Breast epithelium (tissue), 4 donors: ENCODE data around the gene GATAD2A. TPM values are rescaled to one million over a fixed set of nuclear protein-coding genes. Genes with fewer than 3 reads are reported as not detected.
A peak's percentile ranks its signal among the peaks of the same experiment; 100 is the strongest.

Source experiments
- DNase-seq, 2 donors: peaks; one replicate each; pipeline ENCODE4 v3.0.0-alpha.2; 2019; ENCODE audit warnings: low spot score in 2 of 2
- H3K27ac ChIP-seq, 2 donors: fragments of 200-600 bp; sonication (generic) in 1 of 2; one replicate each; pipeline ENCODE4 v1.5.1; 2016 to 2019; ENCODE audit warnings: mild to moderate bottlenecking in 1 of 2
- H3K27me3 ChIP-seq, 2 donors: fragments of 200-600 bp; sonication (generic) in 1 of 2; one replicate each; pipeline versions ENCODE4 v1.5.1 to v1.6.0; 2017 to 2019; ENCODE audit warnings: control low read depth in 1 of 2, mild to moderate bottlenecking in 1 of 2
- H3K36me3 ChIP-seq: fragments of 200-600 bp; one replicate; pipeline ENCODE4 v1.5.1; 2019
- H3K4me1 ChIP-seq, 2 donors: fragments of 200-600 bp; sonication (generic); one replicate each; pipeline ENCODE4 v1.5.1; 2016 to 2019; ENCODE audit warnings: control low read depth in 1 of 2
- H3K4me3 ChIP-seq, 3 donors: fragments of 200-600 bp; sonication (generic); 1 replicate in 2 of 3; 2 replicates in 1 of 3; pipeline ENCODE4 v1.5.1; 2016 to 2019; ENCODE audit warnings: mild to moderate bottlenecking in 3 of 3, moderate library complexity in 2 of 3
- H3K9me3 ChIP-seq, 2 donors: fragments of 200-600 bp; sonication (generic) in 1 of 2; one replicate each; pipeline ENCODE4 v1.5.1; 2016 to 2019; ENCODE audit warnings: control low read depth in 1 of 2
- CTCF ChIP-seq, 3 donors: fragments of 450-650 bp; IDR thresholded peaks; one replicate each; pipeline ENCODE4 v1.5.1; 2016 to 2017; ENCODE audit warnings: antibody characterized with exemption in 3 of 3, mild to moderate bottlenecking in 3 of 3, moderate library complexity in 3 of 3
- POLR2A ChIP-seq: fragments of 450-650 bp; IDR thresholded peaks from one replicate; pipeline ENCODE4 v1.6.1; 2016; ENCODE audit warnings: antibody characterized with exemption, mild to moderate bottlenecking, moderate library complexity
- POLR2AphosphoS5 ChIP-seq, 3 donors: sonication (generic); formaldehyde crosslinking; IDR thresholded peaks; one replicate each; pipeline ENCODE4 v1.6.1; 2017; ENCODE audit warnings: antibody characterized with exemption in 3 of 3
- intact Hi-C: fragments of 100-400 bp; cut with DNase I; formaldehyde crosslinking; loops from one replicate; pipeline ENCODE4 v1.15.1; 2023; ENCODE audit warnings: low total_unique reads
- total RNA-seq, 3 donors: library from RNA; depleted of rRNA; stranded (reverse); fragments of >200 nt; gene quantifications; one replicate each; pipeline ENCODE4 v1.1.0, GENCODE V29; 2016

The GATAD2A gene
- total RNA-seq, 3 donors from 2014 or later = 29.1 to 38.7 (median 33.6) TPM

GRCh38 chr19:19487077-19487949 lies 81.8 kb downstream of the GATAD2A start:
- TF ChIP-seq CTCF (IDR thresholded peaks at IDR 0.05) = no peak
- TF ChIP-seq POLR2A = no peak
- no peak for TF ChIP-seq POLR2AphosphoS5 (IDR thresholded peaks at IDR 0.05)
- H3K4me1 ChIP-seq = peaks cover 9 to 12% of the 10 kb centered on the region in 2 donors
- intact Hi-C loops = no loop called here
- no peak for DNase-seq
- no peaks in the 10 kb centered on the region for H3K9me3 ChIP-seq
- H3K27me3 ChIP-seq = no peaks in the 10 kb centered on the region
- no peak overlapping the region for H3K4me3 ChIP-seq
- peak overlapping the region in 1 of 2 donors; percentile 8 for H3K27ac ChIP-seq
- no peaks in the 10 kb centered on the region for H3K36me3 ChIP-seq

GRCh38 chr19:19487950-19488874 lies 82.7 kb downstream of the GATAD2A start:
- Histone ChIP-seq H3K27ac (peak overlapping the region; percentile 77 to 87), H3K27me3 (no peaks in the 10 kb centered on the region), H3K4me3 (peak overlapping the region in 1 of 3 donors; percentile 39), H3K9me3 (no peaks in the 10 kb centered on the region), H3K36me3 (no peaks in the 10 kb centered on the region), H3K4me1 (peaks cover 9 to 12% of the 10 kb centered on the region in 2 donors)
- intact Hi-C loops = no loop called here
- TF ChIP-seq CTCF (IDR thresholded peaks at IDR 0.05) = no peak
- TF ChIP-seq POLR2AphosphoS5 (IDR thresholded peaks at IDR 0.05) = no peak
- no peak for TF ChIP-seq POLR2A
- no peak for DNase-seq

GRCh38 chr19:19488875-19489690 lies 83.6 kb downstream of the GATAD2A start:
- Histone ChIP-seq H3K4me3 (peak overlapping the region; percentile 2 to 39 (median 2)), H3K36me3 (peaks cover 2% of the 10 kb centered on the region), H3K4me1 (peaks cover 9 to 12% of the 10 kb centered on the region in 2 donors), H3K27ac (peak overlapping the region; percentile 77 to 87), H3K27me3 (no peaks in the 10 kb centered on the region), H3K9me3 (no peaks in the 10 kb centered on the region)
- intact Hi-C loops = no loop called here
- peak; percentile 58 to 79 for DNase-seq
- TF ChIP-seq POLR2AphosphoS5 (IDR thresholded peaks at IDR 0.05) (peak in 2 of 3 donors; percentile 60 to 69), POLR2A (no peak), CTCF (IDR thresholded peaks at IDR 0.05) (no peak)

GRCh38 chr19:19489804-19490204 lies 84.3 kb downstream of the GATAD2A start:
- no peak for TF ChIP-seq POLR2A
- Histone ChIP-seq H3K27me3 (no peaks in the 10 kb centered on the region), H3K27ac (peak overlapping the region; percentile 77 to 87), H3K4me3 (peak overlapping the region in 1 of 3 donors; percentile 44), H3K4me1 (peaks cover 9 to 12% of the 10 kb centered on the region in 2 donors), H3K9me3 (no peaks in the 10 kb centered on the region), H3K36me3 (peaks cover 6% of the 10 kb centered on the region)
- DNase-seq = no peak
- intact Hi-C loops = loop anchor here (10.0 kb wide), 1 partner anchor 125 kb away; no protein-coding TSS in a partner anchor
